Stimulated activated naive CD8-positive, alpha-beta T cell treated with anti-CD3 and anti-CD28 coated beads, Interleukin-15, Interleukin-2, amounts not matched to agents 100 ng/mL and 50 ng/mL, for 24 hours (primary cell): ENCODE measurements around the gene ATP5PD.
A peak's percentile ranks its signal among the peaks of the same experiment; 100 is the strongest.
"Not testable (repeated sequence)": the region's sequence is repeated elsewhere in the genome, so short reads cannot be mapped to it uniquely, and the experiment has no call there.

Experiments
- H3K27ac Mint-ChIP-seq: one replicate; pipeline ENCODE4 v1.8.0; 2021; ENCODE audit warnings: mild to moderate bottlenecking, mixed read lengths
- H3K27me3 Mint-ChIP-seq: one replicate; pipeline ENCODE4 v1.8.0; 2021; ENCODE audit warnings: mixed read lengths
- H3K36me3 Mint-ChIP-seq: one replicate; pipeline ENCODE4 v1.8.0; 2021; ENCODE audit warnings: low read depth, mixed read lengths
- H3K4me1 Mint-ChIP-seq: one replicate; pipeline ENCODE4 v1.8.0; 2021; ENCODE audit warnings: low read depth, mixed read lengths
- H3K4me3 Mint-ChIP-seq: one replicate; pipeline ENCODE4 v1.8.0; 2021; ENCODE audit warnings: mild to moderate bottlenecking, mixed read lengths
- H3K9me3 Mint-ChIP-seq: one replicate; pipeline ENCODE4 v1.8.0; 2021; ENCODE audit warnings: mixed read lengths

The ATP5PD gene

GRCh38 chr17:75081611-75082540, 35.1 kb upstream of the ATP5PD start:
- H3K36me3 Mint-ChIP-seq, result no peaks in the 10 kb centered on the region
- H3K27ac Mint-ChIP-seq, result no peak overlapping the region
- H3K27me3 Mint-ChIP-seq, result no peaks in the 10 kb centered on the region
- no peaks in the 10 kb centered on the region for H3K9me3 Mint-ChIP-seq
- H3K4me1 Mint-ChIP-seq, result peaks cover 43% of the 10 kb centered on the region
- no peak overlapping the region for H3K4me3 Mint-ChIP-seq

DNA sequence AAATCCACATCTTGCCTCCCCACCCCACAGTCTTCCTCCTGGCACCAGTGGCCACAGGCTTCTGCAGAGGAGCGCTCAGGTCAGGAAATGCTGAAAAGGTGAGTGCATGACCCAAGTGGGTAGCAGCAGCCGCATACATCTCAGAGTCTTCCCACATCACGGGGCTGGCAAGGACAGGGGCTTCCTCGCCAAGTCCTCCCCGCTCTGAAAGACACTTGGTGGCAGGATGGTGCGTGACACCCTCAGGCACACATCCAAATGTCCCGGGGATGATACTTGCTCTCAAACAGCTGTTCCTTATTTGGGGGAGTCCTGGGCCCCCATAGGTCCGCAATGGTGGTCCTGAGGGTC, 32.2 kb upstream of the ATP5PD start:
- no peaks in the 10 kb centered on the region for H3K9me3 Mint-ChIP-seq
- H3K27me3 Mint-ChIP-seq, result no peaks in the 10 kb centered on the region
- H3K4me3 Mint-ChIP-seq, result no peak overlapping the region
- H3K4me1 Mint-ChIP-seq, result peaks cover 36% of the 10 kb centered on the region
- no peaks in the 10 kb centered on the region for H3K36me3 Mint-ChIP-seq
- no peak overlapping the region for H3K27ac Mint-ChIP-seq

DNA sequence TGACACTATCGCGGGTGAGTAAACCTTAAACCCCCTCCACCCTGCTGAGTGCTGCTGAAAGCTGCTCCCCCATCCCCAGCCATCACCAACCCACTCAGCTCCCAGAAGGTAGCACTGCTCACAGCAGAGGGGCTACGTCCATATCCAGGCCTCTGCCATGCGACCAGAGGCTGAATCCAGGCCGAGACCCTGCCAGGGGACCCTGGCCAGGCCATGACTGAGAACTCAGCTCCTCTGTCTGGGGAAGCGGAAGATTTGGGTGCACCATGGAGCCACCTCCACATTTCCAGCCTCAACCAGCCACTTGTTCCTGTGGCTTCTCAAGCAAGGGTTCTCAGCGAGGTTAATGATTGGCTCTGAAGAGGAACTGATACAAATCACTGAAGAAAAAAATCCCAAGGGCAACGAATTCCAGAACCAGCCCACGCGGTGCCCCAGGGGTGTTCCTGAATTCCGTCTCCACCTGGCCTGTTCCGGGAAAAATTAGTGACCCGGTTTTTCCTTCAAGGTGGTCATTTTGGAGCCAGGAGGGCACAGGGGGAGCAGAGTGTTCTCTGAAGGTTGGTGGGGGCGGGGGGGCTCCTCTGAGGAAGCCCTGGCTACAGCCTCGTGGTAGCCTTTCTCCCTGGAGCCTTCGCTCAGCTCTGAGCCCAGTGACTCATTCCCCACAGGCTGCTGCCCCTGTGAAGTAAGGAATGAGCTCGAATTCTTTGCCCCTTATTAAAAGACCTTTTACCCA, 31.7 kb upstream of the ATP5PD start:
- H3K4me3 Mint-ChIP-seq, result peak overlapping the region; percentile 53
- H3K27me3 Mint-ChIP-seq, result no peaks in the 10 kb centered on the region
- H3K27ac Mint-ChIP-seq, result no peak overlapping the region
- H3K9me3 Mint-ChIP-seq, result no peaks in the 10 kb centered on the region
- H3K36me3 Mint-ChIP-seq, result no peaks in the 10 kb centered on the region
- peaks cover 32% of the 10 kb centered on the region for H3K4me1 Mint-ChIP-seq

- H3K9me3 Mint-ChIP-seq, result no peaks in the 10 kb centered on the region
- no peak overlapping the region for H3K27ac Mint-ChIP-seq
- no peaks in the 10 kb centered on the region for H3K36me3 Mint-ChIP-seq
- H3K4me1 Mint-ChIP-seq, result peaks cover 32% of the 10 kb centered on the region
- H3K4me3 Mint-ChIP-seq, result peak overlapping the region; percentile 53
- H3K27me3 Mint-ChIP-seq, result no peaks in the 10 kb centered on the region
Observed at GRCh38 chr17:75077496-75078283, 30.9 kb upstream of the ATP5PD start.

- no peaks in the 10 kb centered on the region for H3K9me3 Mint-ChIP-seq
- H3K36me3 Mint-ChIP-seq, result no peaks in the 10 kb centered on the region
- peak overlapping the region; percentile 53 for H3K4me3 Mint-ChIP-seq
- H3K27me3 Mint-ChIP-seq, result no peaks in the 10 kb centered on the region
- no peak overlapping the region for H3K27ac Mint-ChIP-seq
- peaks cover 32% of the 10 kb centered on the region for H3K4me1 Mint-ChIP-seq
Observed at GRCh38 chr17:75077072-75077495, 30.3 kb upstream of the ATP5PD start.

GRCh38 chr17:75075597-75076336, 29.0 kb upstream of the ATP5PD start:
- H3K4me1 Mint-ChIP-seq, result peaks cover 32% of the 10 kb centered on the region
- H3K27ac Mint-ChIP-seq, result no peak overlapping the region
- no peaks in the 10 kb centered on the region for H3K36me3 Mint-ChIP-seq
- H3K4me3 Mint-ChIP-seq, result no peak overlapping the region
- no peaks in the 10 kb centered on the region for H3K9me3 Mint-ChIP-seq
- H3K27me3 Mint-ChIP-seq, result no peaks in the 10 kb centered on the region

GRCh38 chr17:75074532-75074931, 27.8 kb upstream of the ATP5PD start:
- H3K4me3 Mint-ChIP-seq, result no peak overlapping the region
- H3K27ac Mint-ChIP-seq, result no peak overlapping the region
- no peaks in the 10 kb centered on the region for H3K9me3 Mint-ChIP-seq
- no peaks in the 10 kb centered on the region for H3K36me3 Mint-ChIP-seq
- H3K27me3 Mint-ChIP-seq, result no peaks in the 10 kb centered on the region
- peaks cover 27% of the 10 kb centered on the region for H3K4me1 Mint-ChIP-seq

DNA sequence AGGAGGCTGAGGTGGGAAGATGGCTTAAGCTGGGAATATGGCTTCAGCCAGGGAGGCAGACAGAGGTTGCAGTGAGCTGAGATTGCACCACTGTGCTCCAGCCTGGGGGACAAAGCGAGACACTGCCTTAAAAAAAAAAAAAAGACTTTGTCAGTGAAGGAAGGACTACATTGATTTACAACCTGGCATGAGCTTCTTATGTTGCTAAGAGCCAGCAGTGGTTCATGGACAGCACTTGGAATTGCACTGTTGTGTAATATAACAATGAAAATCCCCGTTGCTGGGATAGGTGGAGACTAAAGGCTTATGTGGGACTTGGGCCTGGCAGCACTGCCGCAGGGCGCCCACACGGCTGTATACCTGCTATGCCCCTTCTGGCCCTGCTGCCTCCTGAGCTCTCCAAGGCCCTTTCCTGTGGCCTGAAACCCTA, 26.9 kb upstream of the ATP5PD start:
- Mint-ChIP-seq H3K9me3 (no peaks in the 10 kb centered on the region), H3K27ac (no peak overlapping the region), H3K27me3 (no peaks in the 10 kb centered on the region), H3K36me3 (no peaks in the 10 kb centered on the region), H3K4me3 (no peak overlapping the region), H3K4me1 (peaks cover 21% of the 10 kb centered on the region)

GRCh38 chr17:75072909-75073308, 26.1 kb upstream of the ATP5PD start:
- H3K4me3 Mint-ChIP-seq, H3K27ac Mint-ChIP-seq, H3K9me3 Mint-ChIP-seq, H3K36me3 Mint-ChIP-seq, H3K27me3 Mint-ChIP-seq: not testable (repeated sequence)
- H3K4me1 Mint-ChIP-seq, result peaks cover 17% of the 10 kb centered on the region

- H3K4me3 Mint-ChIP-seq, H3K9me3 Mint-ChIP-seq, H3K36me3 Mint-ChIP-seq, H3K27ac Mint-ChIP-seq, H3K27me3 Mint-ChIP-seq: not testable (repeated sequence)
- peaks cover 20% of the 10 kb centered on the region for H3K4me1 Mint-ChIP-seq
Observed at GRCh38 chr17:75071478-75072271, 24.9 kb upstream of the ATP5PD start.

DNA sequence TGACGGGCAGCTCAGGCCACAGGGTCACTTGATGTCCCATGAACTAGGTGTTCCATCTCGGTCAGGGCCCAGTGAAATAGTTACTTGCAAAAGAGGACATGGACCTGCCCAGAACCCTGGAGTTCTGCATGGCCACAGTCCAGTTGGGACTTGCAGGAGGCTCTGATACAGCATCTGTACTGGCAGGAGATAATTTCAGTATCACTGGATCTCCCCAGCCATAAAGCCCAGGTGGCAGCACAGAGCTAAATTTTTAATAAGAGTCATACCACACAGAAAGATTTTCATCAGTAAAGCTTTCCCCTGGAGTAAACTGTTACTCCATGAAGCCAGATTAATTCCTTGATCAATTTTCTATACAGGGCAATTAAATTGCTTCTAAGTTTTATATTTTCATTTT, 23.0 kb upstream of the ATP5PD start:
- Mint-ChIP-seq H3K9me3 (no peaks in the 10 kb centered on the region), H3K36me3 (peaks cover 3% of the 10 kb centered on the region), H3K27ac (no peak overlapping the region), H3K4me3 (no peak overlapping the region), H3K4me1 (peaks cover 37% of the 10 kb centered on the region), H3K27me3 (no peaks in the 10 kb centered on the region)

DNA sequence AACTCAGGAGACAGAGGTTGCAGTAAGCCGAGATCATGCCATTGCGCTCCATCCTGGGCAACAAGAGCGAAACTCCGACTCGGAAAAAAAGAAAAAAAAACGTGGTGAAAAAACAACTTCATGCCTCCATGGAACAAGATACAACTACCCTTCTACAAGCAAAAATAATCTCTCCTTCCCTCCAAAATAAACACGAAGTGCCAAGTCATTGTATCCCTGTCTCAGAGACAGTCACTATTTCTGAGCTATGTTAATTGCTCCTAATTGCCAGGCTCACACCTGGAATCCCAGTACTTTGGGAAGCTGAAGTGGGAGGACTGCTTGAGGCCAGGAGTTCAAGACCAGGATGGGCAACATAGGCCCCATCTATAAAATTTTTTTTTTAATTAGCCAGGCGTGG, 22.0 kb upstream of the ATP5PD start:
- Mint-ChIP-seq H3K4me1 (peaks cover 40% of the 10 kb centered on the region), H3K4me3 (no peak overlapping the region), H3K27me3 (no peaks in the 10 kb centered on the region), H3K9me3 (no peaks in the 10 kb centered on the region), H3K27ac (peak overlapping the region; percentile 17), H3K36me3 (peaks cover 13% of the 10 kb centered on the region)

DNA sequence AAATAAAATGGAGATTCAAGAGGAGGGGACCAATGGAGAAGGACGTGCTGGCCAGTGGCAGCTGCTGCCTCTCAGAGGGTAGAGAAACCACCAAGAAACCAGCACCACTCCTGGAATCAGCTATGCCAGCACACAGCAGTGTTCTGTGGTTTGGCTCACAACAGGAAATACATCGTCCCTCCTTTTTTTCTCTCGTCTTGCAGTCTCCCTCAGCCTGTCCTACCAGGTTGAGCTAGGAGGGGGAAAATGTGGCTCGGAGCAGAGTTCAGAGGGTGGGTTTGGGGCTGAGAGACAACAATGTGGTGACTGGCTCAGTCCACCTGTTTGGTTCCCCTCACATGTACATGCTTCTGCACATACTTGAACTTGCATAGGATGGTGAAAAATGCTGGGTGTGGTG, 21.1 kb upstream of the ATP5PD start:
- Mint-ChIP-seq H3K27me3 (no peaks in the 10 kb centered on the region), H3K4me3 (no peak overlapping the region), H3K27ac (peak overlapping the region; percentile 23), H3K36me3 (peaks cover 17% of the 10 kb centered on the region), H3K4me1 (peaks cover 40% of the 10 kb centered on the region), H3K9me3 (no peaks in the 10 kb centered on the region)
